ENCODE data around the gene SAMD8. TPM values are rescaled to one million over a fixed set of nuclear protein-coding genes. Genes with fewer than 3 reads are reported as not detected.

Gene SAMD8
- 11.4 TPM for polyA plus RNA-seq (2013, experiment 1 of 2)
- polyA plus RNA-seq (2013, experiment 2 of 2): 12.2 TPM

DNA sequence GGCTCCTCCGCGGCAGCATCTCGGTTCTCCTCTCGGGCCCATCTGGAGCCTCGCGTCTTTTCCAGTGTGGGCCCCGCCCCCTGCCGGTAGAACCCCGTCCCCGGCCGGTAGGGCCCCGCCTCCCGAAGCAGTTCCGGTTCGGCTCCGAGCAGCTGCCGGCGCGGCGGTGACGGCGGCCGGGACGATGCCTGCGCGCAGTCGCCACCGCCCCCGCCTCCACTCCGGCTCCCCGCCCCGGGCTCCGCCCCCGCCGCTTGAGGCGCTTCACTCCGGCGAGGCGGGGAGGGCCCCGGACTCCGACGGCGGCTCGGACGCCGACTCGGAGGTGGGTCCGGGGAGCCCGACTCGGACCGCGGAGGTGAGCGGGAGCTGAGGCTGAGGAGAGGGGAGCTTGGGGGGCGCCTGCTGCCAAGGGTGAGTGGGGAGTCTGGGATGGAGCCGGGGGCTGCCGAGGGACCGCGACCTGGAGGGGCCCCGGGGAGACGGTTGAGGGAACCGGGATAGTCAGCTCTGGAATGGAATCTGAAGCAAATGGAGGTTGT is at the start of gene SAMD8:
Gene SAMD8, plus strand, starts transcription at position 292 of the 542 bp plus-strand sequence. CDS start 38,873 bp downstream, outside the sequence.
- H4K8ac ChIP-seq (ENCODE audit: low read depth, low read length): peak within 1 kb of the TSS; percentile 95
- WGBS, 2 donors (ENCODE audit: extremely low coverage in 2 of 2, insufficient read length in 2 of 2, insufficient replicate concordance in 1 of 2): no CpG with 5 or more reads among the region's 61 CpGs
- no peak within 1 kb of the TSS for H4K91ac ChIP-seq (ENCODE audit: low read depth, low read length, poor library complexity)
- peak within 1 kb of the TSS; percentile 95 for H3K27ac ChIP-seq (replicated peaks; ENCODE audit: low read length)
- peak within 1 kb of the TSS; percentile 97 for H3K18ac ChIP-seq (ENCODE audit: low read length)
- H3K9ac ChIP-seq (ENCODE audit: low read depth, low read length, poor library complexity): no peak within 1 kb of the TSS
- no peaks in the 10 kb centered on the region for H3K36me3 ChIP-seq (replicated peaks in 1 of 2; ENCODE audit: control insufficient read depth in 2 of 2, insufficient read depth in 2 of 2, low read length in 2 of 2)
- H3K23ac ChIP-seq (ENCODE audit: low read depth, low read length, poor library complexity): peak within 1 kb of the TSS; percentile 92
- DNase-seq (ENCODE audit: low spot score): peak; percentile 95
- H3K9me3 ChIP-seq (replicated peaks in 1 of 2; ENCODE audit: control insufficient read depth in 2 of 2, insufficient read depth in 1 of 2, low read depth in 1 of 2, low read length in 2 of 2): no peaks in the 10 kb centered on the region
- H2BK120ac ChIP-seq (ENCODE audit: low read depth, low read length): peak within 1 kb of the TSS; percentile 73
- H2BK15ac ChIP-seq (ENCODE audit: low read length): peak within 1 kb of the TSS; percentile 96
- H2AK5ac ChIP-seq (ENCODE audit: low read depth, low read length): peak within 1 kb of the TSS; percentile 90
- H3K4me2 ChIP-seq (ENCODE audit: insufficient read depth, low read length, poor library complexity, severe bottlenecking): peak within 1 kb of the TSS; percentile 72
- H3K4me1 ChIP-seq (ENCODE audit: control insufficient read depth in 2 of 2, insufficient read depth in 1 of 2, low read depth in 1 of 2, low read length in 2 of 2): no peaks in the 10 kb centered on the region
- no peaks in the 10 kb centered on the region for H3K79me1 ChIP-seq (ENCODE audit: low read depth, low read length)
- H3K4ac ChIP-seq (ENCODE audit: low read length): no peak within 1 kb of the TSS
- H3K27me3 ChIP-seq (ENCODE audit: control insufficient read depth in 3 of 3, insufficient read depth in 3 of 3, low read depth in 1 of 3, low read length in 3 of 3): no peaks in the 10 kb centered on the region
- peak within 1 kb of the TSS; percentile 77 for H2BK5ac ChIP-seq (ENCODE audit: low read length)
- H2BK12ac ChIP-seq (ENCODE audit: low read length): no peak within 1 kb of the TSS
- H3K14ac ChIP-seq (ENCODE audit: low read length): peak within 1 kb of the TSS; percentile 10
- peak within 1 kb of the TSS; percentile 98 for H2AFZ ChIP-seq (ENCODE audit: low read length)
- H3K4me3 ChIP-seq (ENCODE audit: low read length in 2 of 2): peak within 1 kb of the TSS; percentile 68 to 94

GRCh38 chr10:75061709-75062505 is 49.5 kb upstream of the SAMD8 start:
- H3K23ac ChIP-seq (ENCODE audit: low read depth, low read length, poor library complexity): no peak overlapping the region
- H3K4me3 ChIP-seq (ENCODE audit: low read length in 2 of 2): no peak overlapping the region
- H4K91ac ChIP-seq (ENCODE audit: low read depth, low read length, poor library complexity): no peak overlapping the region
- H3K9me3 ChIP-seq (replicated peaks in 1 of 2; ENCODE audit: control insufficient read depth in 2 of 2, insufficient read depth in 1 of 2, low read depth in 1 of 2, low read length in 2 of 2): no peaks in the 10 kb centered on the region
- no peaks in the 10 kb centered on the region for H3K79me1 ChIP-seq (ENCODE audit: low read depth, low read length)
- DNase-seq (ENCODE audit: low spot score): no peak
- H3K27me3 ChIP-seq (ENCODE audit: control insufficient read depth in 3 of 3, insufficient read depth in 3 of 3, low read depth in 1 of 3, low read length in 3 of 3): no peaks in the 10 kb centered on the region
- no peak overlapping the region for H3K14ac ChIP-seq (ENCODE audit: low read length)
- no peak overlapping the region for H3K9ac ChIP-seq (ENCODE audit: low read depth, low read length, poor library complexity)
- H2BK12ac ChIP-seq (ENCODE audit: low read length): no peak overlapping the region
- no peaks in the 10 kb centered on the region for H3K36me3 ChIP-seq (replicated peaks in 1 of 2; ENCODE audit: control insufficient read depth in 2 of 2, insufficient read depth in 2 of 2, low read length in 2 of 2)
- H2BK120ac ChIP-seq (ENCODE audit: low read depth, low read length): peak overlapping the region; percentile 72
- no peak overlapping the region for H4K8ac ChIP-seq (ENCODE audit: low read depth, low read length)
- peaks cover 0 to 5% of the 10 kb centered on the region in 2 donors for H3K4me1 ChIP-seq (ENCODE audit: control insufficient read depth in 2 of 2, insufficient read depth in 1 of 2, low read depth in 1 of 2, low read length in 2 of 2)
- H3K4me2 ChIP-seq (ENCODE audit: insufficient read depth, low read length, poor library complexity, severe bottlenecking): no peak overlapping the region
- no peak overlapping the region for H2BK15ac ChIP-seq (ENCODE audit: low read length)
- peak overlapping the region; percentile 57 for H3K18ac ChIP-seq (ENCODE audit: low read length)
- no CpG with 5 or more reads among the region's 15 CpGs for WGBS, 2 donors (ENCODE audit: extremely low coverage in 2 of 2, insufficient read length in 2 of 2, insufficient replicate concordance in 1 of 2)
- peak overlapping the region; percentile 40 for H2AFZ ChIP-seq (ENCODE audit: low read length)
- no peak overlapping the region for H2AK5ac ChIP-seq (ENCODE audit: low read depth, low read length)
- no peak overlapping the region for H3K27ac ChIP-seq (replicated peaks; ENCODE audit: low read length)
- no peak overlapping the region for H2BK5ac ChIP-seq (ENCODE audit: low read length)
- no peak overlapping the region for H3K4ac ChIP-seq (ENCODE audit: low read length)

- no peak overlapping the region for H2BK5ac ChIP-seq (ENCODE audit: low read length)
- no peak overlapping the region for H3K4ac ChIP-seq (ENCODE audit: low read length)
- no peak overlapping the region for H3K4me2 ChIP-seq (ENCODE audit: insufficient read depth, low read length, poor library complexity, severe bottlenecking)
- H2BK120ac ChIP-seq (ENCODE audit: low read depth, low read length): no peak overlapping the region
- no peaks in the 10 kb centered on the region for H3K36me3 ChIP-seq (replicated peaks in 1 of 2; ENCODE audit: control insufficient read depth in 2 of 2, insufficient read depth in 2 of 2, low read length in 2 of 2)
- no peak overlapping the region for H3K9ac ChIP-seq (ENCODE audit: low read depth, low read length, poor library complexity)
- H3K4me1 ChIP-seq (ENCODE audit: control insufficient read depth in 2 of 2, insufficient read depth in 1 of 2, low read depth in 1 of 2, low read length in 2 of 2): peaks cover 0 to 5% of the 10 kb centered on the region in 2 donors
- H3K23ac ChIP-seq (ENCODE audit: low read depth, low read length, poor library complexity): no peak overlapping the region
- H3K14ac ChIP-seq (ENCODE audit: low read length): no peak overlapping the region
- H3K27me3 ChIP-seq (ENCODE audit: control insufficient read depth in 3 of 3, insufficient read depth in 3 of 3, low read depth in 1 of 3, low read length in 3 of 3): no peaks in the 10 kb centered on the region
- no peak overlapping the region for H3K27ac ChIP-seq (replicated peaks; ENCODE audit: low read length)
- H4K8ac ChIP-seq (ENCODE audit: low read depth, low read length): no peak overlapping the region
- no peak overlapping the region for H2AK5ac ChIP-seq (ENCODE audit: low read depth, low read length)
- WGBS, 2 donors (ENCODE audit: extremely low coverage in 2 of 2, insufficient read length in 2 of 2, insufficient replicate concordance in 1 of 2): no CpG with 5 or more reads among the region's 10 CpGs
- DNase-seq (ENCODE audit: low spot score): no peak
- H3K79me1 ChIP-seq (ENCODE audit: low read depth, low read length): no peaks in the 10 kb centered on the region
- no peak overlapping the region for H2BK12ac ChIP-seq (ENCODE audit: low read length)
- no peak overlapping the region for H3K4me3 ChIP-seq (ENCODE audit: low read length in 2 of 2)
- no peak overlapping the region for H4K91ac ChIP-seq (ENCODE audit: low read depth, low read length, poor library complexity)
- peak overlapping the region; percentile 40 for H2AFZ ChIP-seq (ENCODE audit: low read length)
- H3K9me3 ChIP-seq (replicated peaks in 1 of 2; ENCODE audit: control insufficient read depth in 2 of 2, insufficient read depth in 1 of 2, low read depth in 1 of 2, low read length in 2 of 2): no peaks in the 10 kb centered on the region
- no peak overlapping the region for H2BK15ac ChIP-seq (ENCODE audit: low read length)
- no peak overlapping the region for H3K18ac ChIP-seq (ENCODE audit: low read length)
These were observed 48.8 kb upstream of the SAMD8 start for GRCh38 chr10:75062506-75063299.
